Right atrium auricular region (tissue), 2 donors: ENCODE data around the gene PRPF18. TPM values are rescaled to one million over a fixed set of nuclear protein-coding genes. Genes with fewer than 3 reads are reported as not detected.

Experiments
- DNase-seq: peaks from one replicate; pipeline ENCODE4 v3.0.0-alpha.2; 2019; ENCODE audit warnings: low spot score
- H3K27ac ChIP-seq, 2 donors: fragments of 200-600 bp; sonication (generic); 1 replicate in 1 of 2; 2 replicates in 1 of 2; pipeline ENCODE4 v1.5.1; 2016 to 2019
- H3K27me3 ChIP-seq, 2 donors: fragments of 200-600 bp; sonication (generic); one replicate each; pipeline versions ENCODE4 v1.5.1 to v1.6.0; 2017 to 2019
- H3K36me3 ChIP-seq: fragments of 200-600 bp; sonication (generic); one replicate; pipeline ENCODE4 v1.5.1; 2016
- H3K4me1 ChIP-seq, 2 donors: fragments of 200-600 bp; sonication (generic); one replicate each; pipeline versions ENCODE4 v1.5.1 to v1.6.0; 2017 to 2019
- H3K4me3 ChIP-seq, 2 donors: fragments of 200-600 bp; sonication (generic); 1 replicate in 1 of 2; 2 replicates in 1 of 2; pipeline ENCODE4 v1.5.1; 2017 to 2019; ENCODE audit warnings: mild to moderate bottlenecking in 1 of 2, moderate library complexity in 1 of 2
- H3K9me3 ChIP-seq, 2 donors: fragments of 200-600 bp; sonication (generic); one replicate each; pipeline ENCODE4 v1.5.1; 2019
- CTCF ChIP-seq, 2 donors: fragments of 200-600 bp; sonication (generic); IDR thresholded peaks; one replicate each; pipeline ENCODE4 v1.5.1; 2019; ENCODE audit warnings: antibody characterized with exemption in 2 of 2
- total RNA-seq, 2 donors: library from RNA; depleted of rRNA; stranded (reverse); fragments of >200 nt; gene quantifications; one replicate each; pipeline ENCODE4 v1.1.0, GENCODE V29; 2016

Gene PRPF18
- total RNA-seq, 2 donors from 2014 or later: 15.1 to 19.1 TPM

GRCh38 chr10:13658264-13658663, 71.5 kb downstream of the PRPF18 start:
- peaks cover 61% of the 10 kb centered on the region for H3K36me3 ChIP-seq
- no peak overlapping the region for H3K4me3 ChIP-seq
- H3K27ac ChIP-seq: no peak overlapping the region

GRCh38 chr10:13658871-13659685, 72.3 kb downstream of the PRPF18 start:
- Histone ChIP-seq H3K9me3 (no peaks in the 10 kb centered on the region), H3K27ac (peak overlapping the region; percentile 43 to 59), H3K27me3 (no peaks in the 10 kb centered on the region), H3K4me3 (no peak overlapping the region), H3K36me3 (peaks cover 59% of the 10 kb centered on the region), H3K4me1 (peaks cover 0 to 16% of the 10 kb centered on the region in 2 donors)
- no peak for TF ChIP-seq CTCF (IDR thresholded peaks at IDR 0.05)
- DNase-seq: peak; percentile 64

More at GRCh38 chr10:13658264-13658663, 71.5 kb downstream of the PRPF18 start:
- DNase-seq: no peak
- no peaks in the 10 kb centered on the region for H3K27me3 ChIP-seq
- no peaks in the 10 kb centered on the region for H3K9me3 ChIP-seq
- TF ChIP-seq CTCF (IDR thresholded peaks at IDR 0.05): no peak
- peaks cover 0 to 16% of the 10 kb centered on the region in 2 donors for H3K4me1 ChIP-seq

GRCh38 chr10:13659887-13660550, 73.3 kb downstream of the PRPF18 start:
- peak; percentile 88 to 92 for TF ChIP-seq CTCF (IDR thresholded peaks at IDR 0.05)
- no peaks in the 10 kb centered on the region for H3K9me3 ChIP-seq
- H3K36me3 ChIP-seq: peaks cover 55% of the 10 kb centered on the region
- H3K4me3 ChIP-seq: no peak overlapping the region
- H3K27me3 ChIP-seq: no peaks in the 10 kb centered on the region
- H3K27ac ChIP-seq: peak overlapping the region; percentile 43 to 59
- DNase-seq: peak; percentile 84
- H3K4me1 ChIP-seq: peaks cover 0 to 16% of the 10 kb centered on the region in 2 donors

- no peak for DNase-seq
- H3K4me3 ChIP-seq: no peak overlapping the region
- H3K4me1 ChIP-seq: peaks cover 0 to 16% of the 10 kb centered on the region in 2 donors
- H3K27ac ChIP-seq: peak overlapping the region in 1 of 2 donors; percentile 59
- no peaks in the 10 kb centered on the region for H3K27me3 ChIP-seq
- H3K36me3 ChIP-seq: peaks cover 55% of the 10 kb centered on the region
- H3K9me3 ChIP-seq: no peaks in the 10 kb centered on the region
- TF ChIP-seq CTCF (IDR thresholded peaks at IDR 0.05): no peak
Measured at GRCh38 chr10:13660551-13660920, 73.8 kb downstream of the PRPF18 start.

- no peak for DNase-seq
- Histone ChIP-seq H3K4me1 (peaks cover 0 to 16% of the 10 kb centered on the region in 2 donors), H3K36me3 (peaks cover 56% of the 10 kb centered on the region), H3K27ac (peak overlapping the region in 1 of 2 donors; percentile 5), H3K9me3 (no peaks in the 10 kb centered on the region), H3K27me3 (no peaks in the 10 kb centered on the region), H3K4me3 (no peak overlapping the region)
- TF ChIP-seq CTCF (IDR thresholded peaks at IDR 0.05): no peak
Measured at GRCh38 chr10:13661256-13661655, 74.5 kb downstream of the PRPF18 start.
